ENCODE data around the gene ATXN7L2.

ATXN7L2 gene

GRCh38 chr1:109497449-109498160 lies 13.9 kb downstream of the ATXN7L2 start:
- H2BK5ac ChIP-seq (ENCODE audit: low read depth, low read length, poor library complexity): no peak overlapping the region
- peaks cover 5% of the 10 kb centered on the region for H3K79me1 ChIP-seq (ENCODE audit: low read length)
- H3K4ac ChIP-seq (ENCODE audit: low read depth, low read length): no peak overlapping the region
- H3K27ac ChIP-seq (ENCODE audit: low read depth, low read length): no peak overlapping the region
- H3K9me3 ChIP-seq (ENCODE audit: insufficient read depth, low read depth, low read length): no peaks in the 10 kb centered on the region
- no peak overlapping the region for H3K18ac ChIP-seq (ENCODE audit: low read length)
- H2AK5ac ChIP-seq (ENCODE audit: low read length): no peak overlapping the region
- no peak overlapping the region for H4K12ac ChIP-seq (ENCODE audit: low read depth, low read length)
- peaks cover 15 to 27% of the 10 kb centered on the region in 2 experiments for H3K4me1 ChIP-seq (ENCODE audit: control insufficient read depth in 1 of 2, insufficient read depth in 2 of 2, low read length in 2 of 2)
- no peak overlapping the region for H3K9ac ChIP-seq (ENCODE audit: low read length)
- no peak overlapping the region for H3K4me3 ChIP-seq (ENCODE audit: low read depth, low read length)
- WGBS (ENCODE audit: extremely low coverage, insufficient coverage, insufficient read length): no CpG with 5 or more reads among the region's 9 CpGs
- DNase-seq: no peak
- no peak overlapping the region for H3K23ac ChIP-seq (ENCODE audit: low read length)
- H3K27me3 ChIP-seq (ENCODE audit: insufficient read depth, low read length): no peaks in the 10 kb centered on the region
- peaks cover 11 to 17% of the 10 kb centered on the region in 2 experiments for H3K36me3 ChIP-seq (ENCODE audit: control insufficient read depth in 1 of 2, insufficient read depth in 2 of 2, low read length in 2 of 2)
- no peak overlapping the region for H3K14ac ChIP-seq (ENCODE audit: low read length)
- H2BK12ac ChIP-seq (ENCODE audit: low read length): no peak overlapping the region
- no peak overlapping the region for H4K91ac ChIP-seq (ENCODE audit: low read depth, low read length)
- H3K79me2 ChIP-seq (ENCODE audit: control insufficient read depth, insufficient read depth, low read length, poor library complexity): peaks cover 4% of the 10 kb centered on the region
- H3K4me2 ChIP-seq (ENCODE audit: low read length): no peak overlapping the region
- no peak overlapping the region for H4K8ac ChIP-seq (ENCODE audit: low read depth, low read length)
- no peak overlapping the region for H2BK120ac ChIP-seq (ENCODE audit: insufficient read depth, low read length, poor library complexity)
- no peak overlapping the region for H2AFZ ChIP-seq (ENCODE audit: insufficient read depth, low read length, poor library complexity)

- Histone ChIP-seq H3K18ac (ENCODE audit: low read length) (no peak overlapping the region), H2AK5ac (ENCODE audit: low read length) (no peak overlapping the region), H3K79me2 (ENCODE audit: control insufficient read depth, insufficient read depth, low read length, poor library complexity) (peaks cover 4% of the 10 kb centered on the region), H3K4me3 (ENCODE audit: low read depth, low read length) (no peak overlapping the region), H3K14ac (ENCODE audit: low read length) (no peak overlapping the region), H3K23ac (ENCODE audit: low read length) (no peak overlapping the region), H2BK12ac (ENCODE audit: low read length) (no peak overlapping the region), H3K4me2 (ENCODE audit: low read length) (no peak overlapping the region), H3K4me1 (ENCODE audit: control insufficient read depth in 1 of 2, insufficient read depth in 2 of 2, low read length in 2 of 2) (peaks cover 15 to 27% of the 10 kb centered on the region in 2 experiments), H2BK120ac (ENCODE audit: insufficient read depth, low read length, poor library complexity) (no peak overlapping the region), H2AFZ (ENCODE audit: insufficient read depth, low read length, poor library complexity) (no peak overlapping the region), H3K9me3 (ENCODE audit: insufficient read depth, low read depth, low read length) (no peaks in the 10 kb centered on the region), H3K27me3 (ENCODE audit: insufficient read depth, low read length) (no peaks in the 10 kb centered on the region), H3K9ac (ENCODE audit: low read length) (no peak overlapping the region), H4K12ac (ENCODE audit: low read depth, low read length) (no peak overlapping the region), H3K4ac (ENCODE audit: low read depth, low read length) (no peak overlapping the region), H3K79me1 (ENCODE audit: low read length) (peaks cover 5% of the 10 kb centered on the region), H2BK5ac (ENCODE audit: low read depth, low read length, poor library complexity) (no peak overlapping the region), H3K36me3 (ENCODE audit: control insufficient read depth in 1 of 2, insufficient read depth in 2 of 2, low read length in 2 of 2) (peaks cover 11 to 17% of the 10 kb centered on the region in 2 experiments), H4K8ac (ENCODE audit: low read depth, low read length) (no peak overlapping the region), H4K91ac (ENCODE audit: low read depth, low read length) (no peak overlapping the region), H3K27ac (ENCODE audit: low read depth, low read length) (no peak overlapping the region)
- DNase-seq: no peak
- WGBS (ENCODE audit: extremely low coverage, insufficient coverage, insufficient read length): no CpG with 5 or more reads among the region's 12 CpGs
Observed at GRCh38 chr1:109498161-109498801, 14.6 kb downstream of the ATXN7L2 start.

- no CpG with 5 or more reads among the region's 7 CpGs for WGBS (ENCODE audit: extremely low coverage, insufficient coverage, insufficient read length)
- no peak overlapping the region for H2AFZ ChIP-seq (ENCODE audit: insufficient read depth, low read length, poor library complexity)
- peaks cover 2% of the 10 kb centered on the region for H3K79me2 ChIP-seq (ENCODE audit: control insufficient read depth, insufficient read depth, low read length, poor library complexity)
- H3K27me3 ChIP-seq (ENCODE audit: insufficient read depth, low read length): no peaks in the 10 kb centered on the region
- H4K8ac ChIP-seq (ENCODE audit: low read depth, low read length): no peak overlapping the region
- H3K4me2 ChIP-seq (ENCODE audit: low read length): no peak overlapping the region
- no peak overlapping the region for H3K14ac ChIP-seq (ENCODE audit: low read length)
- H2BK120ac ChIP-seq (ENCODE audit: insufficient read depth, low read length, poor library complexity): no peak overlapping the region
- no peaks in the 10 kb centered on the region for H3K9me3 ChIP-seq (ENCODE audit: insufficient read depth, low read depth, low read length)
- peak overlapping the region; percentile 41 for H3K18ac ChIP-seq (ENCODE audit: low read length)
- H3K79me1 ChIP-seq (ENCODE audit: low read length): peaks cover 2% of the 10 kb centered on the region
- H3K36me3 ChIP-seq (ENCODE audit: control insufficient read depth in 1 of 2, insufficient read depth in 2 of 2, low read length in 2 of 2): peaks cover 11 to 17% of the 10 kb centered on the region in 2 experiments
- H2BK5ac ChIP-seq (ENCODE audit: low read depth, low read length, poor library complexity): no peak overlapping the region
- no peak overlapping the region for H3K4ac ChIP-seq (ENCODE audit: low read depth, low read length)
- no peak overlapping the region for H4K12ac ChIP-seq (ENCODE audit: low read depth, low read length)
- no peak overlapping the region for H2BK12ac ChIP-seq (ENCODE audit: low read length)
- no peak overlapping the region for H4K91ac ChIP-seq (ENCODE audit: low read depth, low read length)
- H2AK5ac ChIP-seq (ENCODE audit: low read length): no peak overlapping the region
- H3K27ac ChIP-seq (ENCODE audit: low read depth, low read length): no peak overlapping the region
- H3K4me3 ChIP-seq (ENCODE audit: low read depth, low read length): no peak overlapping the region
- no peak overlapping the region for H3K23ac ChIP-seq (ENCODE audit: low read length)
- DNase-seq: no peak
- peaks cover 15 to 27% of the 10 kb centered on the region in 2 experiments for H3K4me1 ChIP-seq (ENCODE audit: control insufficient read depth in 1 of 2, insufficient read depth in 2 of 2, low read length in 2 of 2)
- no peak overlapping the region for H3K9ac ChIP-seq (ENCODE audit: low read length)
Observed at GRCh38 chr1:109499081-109499480, 15.4 kb downstream of the ATXN7L2 start.

- peak in 1 of 2 donors; percentile 28 for DNase-seq
- Histone ChIP-seq H3K4ac (ENCODE audit: low read depth, low read length) (no peak overlapping the region), H2AFZ (ENCODE audit: insufficient read depth, low read length, poor library complexity) (no peak overlapping the region), H3K9ac (ENCODE audit: low read length) (no peak overlapping the region), H3K27me3 (ENCODE audit: insufficient read depth, low read length) (no peaks in the 10 kb centered on the region), H4K12ac (ENCODE audit: low read depth, low read length) (no peak overlapping the region), H3K79me2 (ENCODE audit: control insufficient read depth, insufficient read depth, low read length, poor library complexity) (no peaks in the 10 kb centered on the region), H3K9me3 (ENCODE audit: insufficient read depth, low read depth, low read length) (no peaks in the 10 kb centered on the region), H3K4me2 (ENCODE audit: low read length) (no peak overlapping the region), H2BK5ac (ENCODE audit: low read depth, low read length, poor library complexity) (no peak overlapping the region), H3K4me3 (ENCODE audit: low read depth, low read length) (no peak overlapping the region), H3K18ac (ENCODE audit: low read length) (no peak overlapping the region), H3K23ac (ENCODE audit: low read length) (no peak overlapping the region), H2BK120ac (ENCODE audit: insufficient read depth, low read length, poor library complexity) (no peak overlapping the region), H3K79me1 (ENCODE audit: low read length) (peaks cover 2% of the 10 kb centered on the region), H3K14ac (ENCODE audit: low read length) (no peak overlapping the region), H4K8ac (ENCODE audit: low read depth, low read length) (no peak overlapping the region), H2BK12ac (ENCODE audit: low read length) (no peak overlapping the region), H3K4me1 (ENCODE audit: control insufficient read depth in 1 of 2, insufficient read depth in 2 of 2, low read length in 2 of 2) (peaks cover 15 to 25% of the 10 kb centered on the region in 2 experiments), H3K27ac (ENCODE audit: low read depth, low read length) (no peak overlapping the region), H3K36me3 (ENCODE audit: control insufficient read depth in 1 of 2, insufficient read depth in 2 of 2, low read length in 2 of 2) (peaks cover 11 to 17% of the 10 kb centered on the region in 2 experiments), H2AK5ac (ENCODE audit: low read length) (no peak overlapping the region), H4K91ac (ENCODE audit: low read depth, low read length) (no peak overlapping the region)
- WGBS (ENCODE audit: extremely low coverage, insufficient coverage, insufficient read length): no CpG with 5 or more reads among the region's 4 CpGs
Observed at GRCh38 chr1:109499661-109500536, 16.2 kb downstream of the ATXN7L2 start.
